C4-2B (cell line): Measurements from ENCODE around the gene TASP1.

Experiments used
- ZFX ChIP-seq: fragments of 450-650 bp; IDR thresholded peaks from 2 replicates; pipeline ENCODE4 v1.6.1; 2017
- TF ChIP-seq, protein P1 (sequence below): fragments of 450-650 bp; conservative IDR thresholded peaks from 2 replicates; pipeline ENCODE4 v1.5.1; 2017; ENCODE audit warnings: mild to moderate bottlenecking

DNA sequence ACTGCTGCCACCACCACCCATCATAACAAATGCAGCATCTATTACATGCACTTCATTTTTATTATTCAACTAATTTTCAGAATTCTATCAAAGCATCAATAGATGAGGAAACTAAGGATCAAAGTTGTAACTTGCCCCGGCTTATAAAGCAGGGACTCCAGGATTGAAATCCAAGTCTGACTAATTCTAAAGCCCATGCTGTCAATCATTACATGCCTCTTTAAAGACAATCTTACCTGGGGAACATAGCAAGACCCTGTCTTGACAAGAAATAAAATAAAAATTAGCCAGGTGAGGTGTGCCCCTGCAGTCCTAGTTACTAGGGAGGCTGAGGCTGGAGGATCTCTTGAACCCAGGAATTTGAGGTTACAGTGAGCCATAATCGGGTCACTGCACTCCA is 235.3 kb downstream of the TASP1 start:
- TF ChIP-seq, protein P1, sequence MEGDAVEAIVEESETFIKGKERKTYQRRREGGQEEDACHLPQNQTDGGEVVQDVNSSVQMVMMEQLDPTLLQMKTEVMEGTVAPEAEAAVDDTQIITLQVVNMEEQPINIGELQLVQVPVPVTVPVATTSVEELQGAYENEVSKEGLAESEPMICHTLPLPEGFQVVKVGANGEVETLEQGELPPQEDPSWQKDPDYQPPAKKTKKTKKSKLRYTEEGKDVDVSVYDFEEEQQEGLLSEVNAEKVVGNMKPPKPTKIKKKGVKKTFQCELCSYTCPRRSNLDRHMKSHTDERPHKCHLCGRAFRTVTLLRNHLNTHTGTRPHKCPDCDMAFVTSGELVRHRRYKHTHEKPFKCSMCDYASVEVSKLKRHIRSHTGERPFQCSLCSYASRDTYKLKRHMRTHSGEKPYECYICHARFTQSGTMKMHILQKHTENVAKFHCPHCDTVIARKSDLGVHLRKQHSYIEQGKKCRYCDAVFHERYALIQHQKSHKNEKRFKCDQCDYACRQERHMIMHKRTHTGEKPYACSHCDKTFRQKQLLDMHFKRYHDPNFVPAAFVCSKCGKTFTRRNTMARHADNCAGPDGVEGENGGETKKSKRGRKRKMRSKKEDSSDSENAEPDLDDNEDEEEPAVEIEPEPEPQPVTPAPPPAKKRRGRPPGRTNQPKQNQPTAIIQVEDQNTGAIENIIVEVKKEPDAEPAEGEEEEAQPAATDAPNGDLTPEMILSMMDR = no peak
- no peak for TF ChIP-seq ZFX
